Neural cell (in vitro differentiated cells): ENCODE data around the gene MGST3.

Source experiments
- CTCF ChIP-seq: fragments of 450-650 bp; IDR thresholded peaks from 2 replicates; pipeline ENCODE4 v1.5.1; 2014; ENCODE audit warnings: antibody characterized with exemption, mild to moderate bottlenecking, moderate library complexity; ENCODE audit not compliant: poor library complexity, severe bottlenecking
- EZH2 ChIP-seq: fragments of 200-600, 300-800 bp; shearing (Covaris generic), sonication (generic); IDR thresholded peaks from 2 replicates; pipeline ENCODE4 v1.6.1; 2014; ENCODE audit warnings: antibody characterized with exemption, low read length, borderline replicate concordance, mild to moderate bottlenecking; ENCODE audit not compliant: insufficient read depth, poor library complexity, severe bottlenecking
- POLR2AphosphoS5 ChIP-seq: IDR thresholded peaks from 2 replicates; pipeline ENCODE4 v1.6.1; 2012
- RAD21 ChIP-seq: fragments of 450-650 bp; conservative IDR thresholded peaks from 2 replicates; pipeline ENCODE4 v1.6.1; 2014; ENCODE audit warnings: antibody characterized with exemption, mild to moderate bottlenecking, moderate library complexity
- TAF1 ChIP-seq: IDR thresholded peaks from 2 replicates; pipeline ENCODE4 v1.6.1; 2012; ENCODE audit warnings: low read depth

- no peak for TF ChIP-seq CTCF
- no peak for TF ChIP-seq POLR2AphosphoS5
- TF ChIP-seq EZH2, result no peak
- no peak for TF ChIP-seq TAF1
- no peak for TF ChIP-seq RAD21
Observed at GRCh38 chr1:165586398-165586797, 44.6 kb upstream of the MGST3 start.
